ENCODE results near the gene CCDC27. TPM values are rescaled to one million over a fixed set of nuclear protein-coding genes. Genes with fewer than 3 reads are reported as not detected.

CCDC27 gene
- total and polyA plus RNA-seq, 2 of the 13 experiments (the other 11 are each of a cell fraction or from before 2014, with no cell fraction given): not detected

- TF ChIP-seq POLR2AphosphoS5 (IDR thresholded peaks at IDR 0.05; ENCODE audit: low read depth, low read length) (peak; percentile 65), SRSF9 (IDR thresholded peaks at IDR 0.05; ENCODE audit: borderline replicate concordance, insufficient read depth, low read depth, low read length, poor library complexity, severe bottlenecking) (no peak), ZNF570 (CRISPR knock-in tag; IDR thresholded peaks at IDR 0.05; ENCODE audit: borderline replicate concordance) (no peak), ZNF382 (CRISPR knock-in tag; IDR thresholded peaks at IDR 0.05; ENCODE audit: borderline replicate concordance) (no peak), NFKB2 (CRISPR knock-in tag; IDR thresholded peaks at IDR 0.05; ENCODE audit: borderline replicate concordance) (peak; percentile 73; the same call in 1 of the 2 replicates), ZNF180 (CRISPR knock-in tag; IDR thresholded peaks at IDR 0.05; ENCODE audit: borderline replicate concordance, low read depth) (peak; percentile 49; the same call in 1 of the 2 replicates), ZMYM3 (CRISPR knock-in tag; IDR thresholded peaks at IDR 0.05) (peak; percentile 75), ZNF629 (CRISPR knock-in tag; conservative IDR thresholded peaks at IDR 0.05) (peak; percentile 46; the same call in 1 of the 2 replicates), ZNF230 (CRISPR knock-in tag; IDR thresholded peaks at IDR 0.05) (peak; percentile 73; the same call in 1 of the 2 replicates), STAT5B (CRISPR knock-in tag; IDR thresholded peaks at IDR 0.05) (no peak)
- TF ChIP-seq, protein P1, sequence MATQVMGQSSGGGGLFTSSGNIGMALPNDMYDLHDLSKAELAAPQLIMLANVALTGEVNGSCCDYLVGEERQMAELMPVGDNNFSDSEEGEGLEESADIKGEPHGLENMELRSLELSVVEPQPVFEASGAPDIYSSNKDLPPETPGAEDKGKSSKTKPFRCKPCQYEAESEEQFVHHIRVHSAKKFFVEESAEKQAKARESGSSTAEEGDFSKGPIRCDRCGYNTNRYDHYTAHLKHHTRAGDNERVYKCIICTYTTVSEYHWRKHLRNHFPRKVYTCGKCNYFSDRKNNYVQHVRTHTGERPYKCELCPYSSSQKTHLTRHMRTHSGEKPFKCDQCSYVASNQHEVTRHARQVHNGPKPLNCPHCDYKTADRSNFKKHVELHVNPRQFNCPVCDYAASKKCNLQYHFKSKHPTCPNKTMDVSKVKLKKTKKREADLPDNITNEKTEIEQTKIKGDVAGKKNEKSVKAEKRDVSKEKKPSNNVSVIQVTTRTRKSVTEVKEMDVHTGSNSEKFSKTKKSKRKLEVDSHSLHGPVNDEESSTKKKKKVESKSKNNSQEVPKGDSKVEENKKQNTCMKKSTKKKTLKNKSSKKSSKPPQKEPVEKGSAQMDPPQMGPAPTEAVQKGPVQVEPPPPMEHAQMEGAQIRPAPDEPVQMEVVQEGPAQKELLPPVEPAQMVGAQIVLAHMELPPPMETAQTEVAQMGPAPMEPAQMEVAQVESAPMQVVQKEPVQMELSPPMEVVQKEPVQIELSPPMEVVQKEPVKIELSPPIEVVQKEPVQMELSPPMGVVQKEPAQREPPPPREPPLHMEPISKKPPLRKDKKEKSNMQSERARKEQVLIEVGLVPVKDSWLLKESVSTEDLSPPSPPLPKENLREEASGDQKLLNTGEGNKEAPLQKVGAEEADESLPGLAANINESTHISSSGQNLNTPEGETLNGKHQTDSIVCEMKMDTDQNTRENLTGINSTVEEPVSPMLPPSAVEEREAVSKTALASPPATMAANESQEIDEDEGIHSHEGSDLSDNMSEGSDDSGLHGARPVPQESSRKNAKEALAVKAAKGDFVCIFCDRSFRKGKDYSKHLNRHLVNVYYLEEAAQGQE (IDR thresholded peaks at IDR 0.05; ENCODE audit: borderline replicate concordance in 1 of 2, low read depth in 1 of 2, low read length in 2 of 2): no peak
- TF ChIP-seq, protein P2, sequence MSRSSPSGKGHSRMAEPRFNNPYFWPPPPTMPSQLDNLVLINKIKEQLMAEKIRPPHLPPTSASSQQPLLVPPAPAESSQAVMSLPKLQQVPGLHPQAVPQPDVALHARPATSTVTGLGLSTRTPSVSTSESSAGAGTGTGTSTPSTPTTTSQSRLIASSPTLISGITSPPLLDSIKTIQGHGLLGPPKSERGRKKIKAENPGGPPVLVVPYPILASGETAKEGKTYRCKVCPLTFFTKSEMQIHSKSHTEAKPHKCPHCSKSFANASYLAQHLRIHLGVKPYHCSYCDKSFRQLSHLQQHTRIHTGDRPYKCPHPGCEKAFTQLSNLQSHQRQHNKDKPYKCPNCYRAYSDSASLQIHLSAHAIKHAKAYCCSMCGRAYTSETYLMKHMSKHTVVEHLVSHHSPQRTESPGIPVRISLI (CRISPR knock-in tag; IDR thresholded peaks at IDR 0.05; ENCODE audit: borderline replicate concordance): no peak; the same call in 1 of the 2 replicates
- TF ChIP-seq, protein P3, sequence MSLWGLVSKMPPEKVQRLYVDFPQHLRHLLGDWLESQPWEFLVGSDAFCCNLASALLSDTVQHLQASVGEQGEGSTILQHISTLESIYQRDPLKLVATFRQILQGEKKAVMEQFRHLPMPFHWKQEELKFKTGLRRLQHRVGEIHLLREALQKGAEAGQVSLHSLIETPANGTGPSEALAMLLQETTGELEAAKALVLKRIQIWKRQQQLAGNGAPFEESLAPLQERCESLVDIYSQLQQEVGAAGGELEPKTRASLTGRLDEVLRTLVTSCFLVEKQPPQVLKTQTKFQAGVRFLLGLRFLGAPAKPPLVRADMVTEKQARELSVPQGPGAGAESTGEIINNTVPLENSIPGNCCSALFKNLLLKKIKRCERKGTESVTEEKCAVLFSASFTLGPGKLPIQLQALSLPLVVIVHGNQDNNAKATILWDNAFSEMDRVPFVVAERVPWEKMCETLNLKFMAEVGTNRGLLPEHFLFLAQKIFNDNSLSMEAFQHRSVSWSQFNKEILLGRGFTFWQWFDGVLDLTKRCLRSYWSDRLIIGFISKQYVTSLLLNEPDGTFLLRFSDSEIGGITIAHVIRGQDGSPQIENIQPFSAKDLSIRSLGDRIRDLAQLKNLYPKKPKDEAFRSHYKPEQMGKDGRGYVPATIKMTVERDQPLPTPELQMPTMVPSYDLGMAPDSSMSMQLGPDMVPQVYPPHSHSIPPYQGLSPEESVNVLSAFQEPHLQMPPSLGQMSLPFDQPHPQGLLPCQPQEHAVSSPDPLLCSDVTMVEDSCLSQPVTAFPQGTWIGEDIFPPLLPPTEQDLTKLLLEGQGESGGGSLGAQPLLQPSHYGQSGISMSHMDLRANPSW (CRISPR knock-in tag; IDR thresholded peaks at IDR 0.05; ENCODE audit: borderline replicate concordance): peak; percentile 66; the same call in 1 of the 2 replicates
- TF ChIP-seq, protein P4, sequence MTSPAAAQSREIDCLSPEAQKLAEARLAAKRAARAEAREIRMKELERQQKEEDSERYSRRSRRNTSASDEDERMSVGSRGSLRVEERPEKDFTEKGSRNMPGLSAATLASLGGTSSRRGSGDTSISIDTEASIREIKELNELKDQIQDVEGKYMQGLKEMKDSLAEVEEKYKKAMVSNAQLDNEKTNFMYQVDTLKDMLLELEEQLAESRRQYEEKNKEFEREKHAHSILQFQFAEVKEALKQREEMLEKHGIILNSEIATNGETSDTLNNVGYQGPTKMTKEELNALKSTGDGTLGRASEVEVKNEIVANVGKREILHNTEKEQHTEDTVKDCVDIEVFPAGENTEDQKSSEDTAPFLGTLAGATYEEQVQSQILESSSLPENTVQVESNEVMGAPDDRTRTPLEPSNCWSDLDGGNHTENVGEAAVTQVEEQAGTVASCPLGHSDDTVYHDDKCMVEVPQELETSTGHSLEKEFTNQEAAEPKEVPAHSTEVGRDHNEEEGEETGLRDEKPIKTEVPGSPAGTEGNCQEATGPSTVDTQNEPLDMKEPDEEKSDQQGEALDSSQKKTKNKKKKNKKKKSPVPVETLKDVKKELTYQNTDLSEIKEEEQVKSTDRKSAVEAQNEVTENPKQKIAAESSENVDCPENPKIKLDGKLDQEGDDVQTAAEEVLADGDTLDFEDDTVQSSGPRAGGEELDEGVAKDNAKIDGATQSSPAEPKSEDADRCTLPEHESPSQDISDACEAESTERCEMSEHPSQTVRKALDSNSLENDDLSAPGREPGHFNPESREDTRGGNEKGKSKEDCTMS (CRISPR knock-in tag; conservative IDR thresholded peaks at IDR 0.05): no peak
- TF ChIP-seq, protein P5, sequence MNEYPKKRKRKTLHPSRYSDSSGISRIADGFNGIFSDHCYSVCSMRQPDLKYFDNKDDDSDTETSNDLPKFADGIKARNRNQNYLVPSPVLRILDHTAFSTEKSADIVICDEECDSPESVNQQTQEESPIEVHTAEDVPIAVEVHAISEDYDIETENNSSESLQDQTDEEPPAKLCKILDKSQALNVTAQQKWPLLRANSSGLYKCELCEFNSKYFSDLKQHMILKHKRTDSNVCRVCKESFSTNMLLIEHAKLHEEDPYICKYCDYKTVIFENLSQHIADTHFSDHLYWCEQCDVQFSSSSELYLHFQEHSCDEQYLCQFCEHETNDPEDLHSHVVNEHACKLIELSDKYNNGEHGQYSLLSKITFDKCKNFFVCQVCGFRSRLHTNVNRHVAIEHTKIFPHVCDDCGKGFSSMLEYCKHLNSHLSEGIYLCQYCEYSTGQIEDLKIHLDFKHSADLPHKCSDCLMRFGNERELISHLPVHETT (CRISPR knock-in tag; conservative IDR thresholded peaks at IDR 0.05): 0 out of 2 replicates have a peak, but pooled peaks have one; percentile 57
These were observed 23.4 kb downstream of the CCDC27 start (continued) for GRCh38 chr1:3775490-3776230.
